Measurements from ENCODE around the gene MAGEB6B.
"Not testable (repeated sequence)": the region's sequence is repeated elsewhere in the genome, so short reads cannot be mapped to it uniquely, and the experiment has no call there.

MAGEB6B gene, protein sequence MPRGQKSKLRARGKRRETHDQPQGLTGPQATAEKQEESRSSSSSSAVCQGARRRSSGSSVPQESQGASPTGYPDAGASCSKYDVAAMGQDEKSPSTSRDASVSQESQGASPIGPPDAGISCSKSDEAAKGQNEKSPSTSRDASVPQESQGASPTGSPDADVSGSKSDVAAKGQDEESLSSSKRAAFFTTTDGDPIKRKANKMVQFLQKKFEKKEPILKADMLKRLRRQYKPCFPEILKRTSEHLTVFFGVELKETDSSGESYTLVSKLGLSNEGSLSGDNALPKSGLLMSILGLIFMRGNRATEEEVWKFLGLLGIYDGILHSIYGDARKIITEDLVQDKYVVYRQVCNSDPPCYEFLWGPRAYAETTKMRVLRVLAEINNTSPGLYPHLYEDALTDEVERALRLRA

GRCh38 chrX:26160301-26160700, at the start of gene MAGEB6B:
TSS of gene MAGEB6B (plus strand) at chrX:26160601. CDS start at chrX:26160601, 0 bp downstream.
- no peak for DNase-seq (ENCODE audit: low read depth in 2 of 2)

DNA sequence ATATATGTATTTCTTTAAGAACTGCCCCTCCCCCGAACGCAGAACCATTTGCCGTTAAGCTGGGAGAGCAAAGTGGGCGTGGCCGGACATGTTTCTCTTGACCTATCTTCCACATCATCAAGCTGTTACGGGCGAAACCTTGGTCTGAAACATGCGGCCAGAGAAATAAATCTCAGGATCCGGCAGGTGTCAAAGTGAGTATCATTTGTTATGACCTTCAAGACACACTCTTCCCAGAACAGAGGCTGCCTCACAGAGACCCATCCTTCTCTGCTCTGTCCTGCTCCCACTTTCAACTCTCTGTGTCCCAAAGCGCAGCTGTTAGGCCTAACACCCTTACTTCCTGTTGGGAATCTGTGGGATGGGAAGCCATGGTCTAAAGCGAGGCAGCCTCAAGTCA, 22.1 kb upstream of the MAGEB6B start, which contains the start of gene MAGEB18:
MAGEB18 (plus strand) TSS at position 70 of the 400 bp plus-strand sequence. CDS start 643 bp downstream, outside the sequence.
- DNase-seq (ENCODE audit: low read depth in 2 of 2), result no peak

DNA sequence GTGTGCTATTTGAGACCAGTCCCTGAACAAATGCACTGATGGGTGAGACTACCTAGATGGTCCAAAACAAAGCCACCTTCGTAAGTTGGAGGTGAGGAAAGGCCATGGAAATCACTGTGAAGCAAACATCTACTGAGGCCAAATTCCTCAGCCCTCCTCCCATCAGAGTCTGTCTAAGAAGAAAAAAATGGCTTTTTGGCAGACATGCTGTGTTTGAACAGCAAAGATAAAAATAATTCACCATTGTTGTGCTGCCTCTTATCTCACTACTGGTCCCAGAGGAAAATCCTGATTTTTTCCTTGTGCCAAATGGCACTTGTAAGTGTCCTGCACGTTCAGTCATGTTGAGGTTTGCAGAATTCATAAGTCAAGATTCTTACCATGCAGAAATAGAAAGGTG, 14.4 kb upstream of the MAGEB6B start:
- no peak for DNase-seq (ENCODE audit: low read depth in 2 of 2)

DNA sequence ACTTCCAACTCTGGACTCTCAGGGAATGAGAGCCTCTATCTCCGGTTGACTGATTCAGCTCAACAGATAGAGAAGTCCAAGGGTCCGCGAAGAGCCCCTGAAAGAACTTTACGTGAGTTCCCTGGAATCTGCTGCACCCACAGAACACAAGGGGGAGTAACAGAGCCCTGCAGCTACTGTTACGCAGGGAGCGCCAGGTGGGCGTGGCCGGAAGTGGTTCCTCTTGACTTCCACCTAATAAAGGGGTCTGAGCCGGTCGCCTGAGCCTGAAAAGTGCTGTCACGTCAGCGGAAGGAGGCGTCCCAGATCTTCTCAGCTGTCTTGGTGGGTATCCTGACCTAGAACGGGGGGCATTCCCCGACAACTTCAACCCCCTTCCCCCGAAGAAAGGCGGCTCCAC, 31.8 kb downstream of the MAGEB6B start, which contains the start of gene MAGEB6:
MAGEB6 (plus strand) TSS at position 237 of the 400 bp plus-strand sequence. CDS start 1,407 bp downstream, outside the sequence.
- no peak for DNase-seq (ENCODE audit: low read depth in 2 of 2)

- DNase-seq (ENCODE audit: low read depth in 2 of 2), result no peak
These were observed 43.2 kb downstream of the MAGEB6B start for GRCh38 chrX:26203561-26203960.

DNA sequence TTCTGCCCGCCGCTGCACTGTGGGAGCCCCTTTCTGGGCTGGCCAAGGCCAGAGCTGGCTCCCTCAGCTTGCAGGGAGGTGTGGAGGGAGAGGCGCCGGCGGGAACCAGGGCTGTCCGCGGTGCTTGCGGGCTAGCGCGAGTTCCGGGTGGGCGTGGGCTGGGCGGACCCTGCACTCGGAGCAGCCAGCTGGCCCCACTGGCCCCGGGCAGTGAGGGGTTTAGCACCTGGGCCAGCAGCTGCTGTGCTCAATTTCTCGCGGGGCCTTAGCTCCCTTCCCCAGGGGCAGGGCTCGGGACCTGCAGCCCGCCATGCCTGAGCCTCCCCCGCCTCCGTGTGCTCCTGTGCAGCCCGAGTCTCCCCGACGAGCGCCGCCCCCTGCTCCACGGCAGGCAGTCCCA, 44.3 kb downstream of the MAGEB6B start:
- not testable (repeated sequence) for DNase-seq (ENCODE audit: low read depth in 2 of 2)

GRCh38 chrX:26208012-26208411, 47.6 kb downstream of the MAGEB6B start:
- DNase-seq (ENCODE audit: low read depth in 2 of 2), result no peak

Measured in activated CD4-positive, alpha-beta T cell treated with anti-CD3 and anti-CD28 coated beads for 24 hours (primary cell).